Measurements from ENCODE around the gene SCLY.

- no peak for TF ChIP-seq CTCF (conservative IDR thresholded peaks at IDR 0.05 in 1 of 2, IDR thresholded peaks at IDR 0.05 in 1 of 2; ENCODE audit: low read depth in 1 of 2, low read length in 2 of 2)
- no peak for TF ChIP-seq EZH2 (IDR thresholded peaks at IDR 0.05; ENCODE audit: low read length, missing control alignments)
These were observed 17.8 kb upstream of the SCLY start for GRCh38 chr2:238042849-238043584.
